NCI-H526 (cell line): Measurements from ENCODE around the gene CAST.
"Not testable (repeated sequence)": the region's sequence is repeated elsewhere in the genome, so short reads cannot be mapped to it uniquely, and the experiment has no call there.

Source experiments
- DNase-seq, 2 experiments: peaks; one replicate each; lab custom pipeline; 2025; lab: John Stamatoyannopoulos, UW

Gene CAST

DNA sequence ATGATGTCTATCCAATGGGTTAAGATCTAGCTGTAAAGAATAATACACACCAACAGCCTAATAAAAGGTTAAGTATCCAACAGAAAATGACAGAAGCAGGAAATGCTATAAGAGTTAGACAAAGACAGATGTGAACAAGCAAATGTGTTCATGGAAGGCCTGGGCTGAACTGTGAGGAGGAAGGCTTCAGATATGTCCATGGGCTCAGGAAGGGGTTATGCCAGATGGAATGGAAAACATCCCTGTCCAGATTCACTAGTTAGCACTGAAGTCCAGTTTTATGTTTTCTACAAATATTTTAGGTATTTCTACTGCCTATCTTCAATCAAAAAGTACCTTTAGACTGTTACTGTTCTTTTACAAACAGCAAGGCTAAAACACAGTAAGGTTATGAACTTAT, 118.5 kb downstream of the CAST start:
- DNase-seq, result no peak

GRCh38 chr5:96781031-96781971, 119.1 kb downstream of the CAST start:
- DNase-seq, result no peak

- no peak for DNase-seq
Measured at GRCh38 chr5:96783326-96783725, 121.2 kb downstream of the CAST start.

DNA sequence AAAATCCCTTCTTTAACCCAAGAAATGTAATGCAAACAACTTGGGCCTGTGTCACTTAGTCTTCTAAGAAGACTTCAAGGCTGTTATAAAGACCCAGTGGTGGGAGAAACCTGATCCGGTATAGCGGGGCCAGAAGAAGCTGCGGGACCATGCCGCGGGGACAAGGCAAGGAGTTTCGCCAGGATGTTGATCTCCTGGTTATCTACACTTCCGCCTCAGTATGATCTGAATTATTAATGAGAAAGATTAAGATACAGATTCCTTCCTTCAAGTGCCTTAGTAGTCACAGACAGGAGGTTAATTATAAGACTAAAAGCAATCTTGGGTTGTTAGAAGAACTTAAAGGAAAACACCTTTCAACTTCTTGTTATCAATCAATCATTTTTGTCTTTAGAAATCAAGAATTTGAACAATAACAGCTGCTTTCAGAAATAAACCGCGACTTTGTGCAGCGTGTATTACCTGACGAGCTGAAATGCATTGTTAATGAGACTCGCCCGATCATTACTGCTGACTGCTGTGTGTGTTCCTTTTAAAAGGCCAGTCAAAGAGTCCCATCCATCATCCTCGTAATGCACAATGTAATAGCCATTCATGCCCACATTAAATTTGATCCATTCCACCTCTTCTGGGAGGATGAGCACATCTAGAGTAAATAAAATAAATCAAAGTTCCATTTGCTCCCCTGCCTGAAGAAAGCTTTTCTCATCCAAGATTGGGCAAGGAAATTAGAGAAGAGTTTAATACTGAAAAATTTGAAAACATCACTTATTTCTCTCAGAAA, 123.3 kb downstream of the CAST start:
- no peak for DNase-seq

- no peak for DNase-seq
Measured at GRCh38 chr5:96788112-96788749, 126.1 kb downstream of the CAST start.

DNA sequence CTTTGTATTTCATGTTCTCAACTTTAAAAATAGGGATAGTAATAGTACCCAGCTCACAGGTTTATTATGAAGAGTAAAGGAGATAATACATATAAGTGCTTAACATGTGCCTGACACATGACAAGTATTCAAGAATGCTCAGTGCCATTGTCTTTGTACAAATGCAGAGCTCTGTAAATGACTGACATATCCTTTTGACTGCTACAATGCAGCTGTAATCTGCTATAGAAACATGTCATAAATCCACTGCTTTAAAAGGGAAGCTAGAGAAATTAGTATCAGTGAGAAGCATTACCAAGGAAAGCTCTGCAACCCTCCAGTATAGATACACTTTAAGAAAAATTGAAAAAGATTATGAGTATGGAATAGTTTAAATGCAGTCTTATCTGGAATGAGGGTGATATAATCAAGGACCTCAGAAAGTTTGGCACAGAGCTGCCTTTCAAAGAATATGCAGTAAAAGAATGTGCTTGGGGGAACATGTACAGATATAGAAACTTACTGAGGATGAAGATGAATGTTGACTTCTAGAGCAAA, 127.7 kb downstream of the CAST start:
- DNase-seq, result no peak

DNA sequence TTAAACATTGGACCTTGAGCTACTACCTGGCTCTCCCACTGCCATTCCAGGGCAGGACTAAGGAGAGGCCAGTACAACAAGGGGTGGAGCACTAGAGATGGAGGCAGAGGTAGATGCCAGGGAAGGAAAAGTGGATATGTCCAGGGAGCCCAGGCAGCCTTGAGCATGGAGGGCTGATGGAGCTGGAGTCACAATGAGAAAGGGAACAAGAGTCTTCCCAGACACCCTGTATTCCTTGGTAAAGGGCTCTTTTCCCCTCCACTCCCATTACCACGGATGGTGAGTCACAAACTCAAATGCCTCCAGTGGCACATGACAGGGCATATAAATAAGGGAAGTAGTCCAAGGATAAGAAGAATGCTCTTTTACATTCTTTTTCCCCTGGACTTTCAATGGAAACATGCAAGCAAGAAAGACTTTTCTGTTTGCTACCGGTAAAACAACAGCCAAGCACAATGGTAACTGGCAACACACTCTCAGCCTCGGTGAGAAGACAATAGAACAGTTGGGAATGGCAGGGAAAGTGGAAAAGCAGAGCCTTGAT, 128.9 kb downstream of the CAST start:
- no peak for DNase-seq

GRCh38 chr5:96794757-96795156, 132.6 kb downstream of the CAST start:
- no peak for DNase-seq

DNA sequence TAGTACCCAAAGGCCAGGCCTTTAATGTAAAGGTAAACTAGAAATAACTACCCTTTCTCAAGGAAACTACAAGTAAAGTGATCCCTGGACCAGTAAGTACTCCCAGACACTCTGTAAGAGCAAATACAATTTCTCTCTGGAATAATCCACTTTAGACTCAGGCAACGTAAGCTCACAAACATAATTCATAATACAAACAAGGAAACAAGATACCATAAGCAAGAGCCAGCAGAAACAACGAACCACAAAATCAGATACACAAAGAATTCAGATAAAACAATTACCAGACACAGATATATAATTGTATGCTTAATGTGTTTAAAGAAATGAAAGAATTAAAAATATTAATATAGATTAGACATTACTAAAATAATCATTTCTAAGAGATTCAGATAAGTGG, 133.4 kb downstream of the CAST start:
- no peak for DNase-seq

GRCh38 chr5:96796434-96796833, 134.3 kb downstream of the CAST start:
- no peak for DNase-seq

GRCh38 chr5:96801718-96802117, 139.5 kb downstream of the CAST start:
- DNase-seq, result not testable (repeated sequence)

DNA sequence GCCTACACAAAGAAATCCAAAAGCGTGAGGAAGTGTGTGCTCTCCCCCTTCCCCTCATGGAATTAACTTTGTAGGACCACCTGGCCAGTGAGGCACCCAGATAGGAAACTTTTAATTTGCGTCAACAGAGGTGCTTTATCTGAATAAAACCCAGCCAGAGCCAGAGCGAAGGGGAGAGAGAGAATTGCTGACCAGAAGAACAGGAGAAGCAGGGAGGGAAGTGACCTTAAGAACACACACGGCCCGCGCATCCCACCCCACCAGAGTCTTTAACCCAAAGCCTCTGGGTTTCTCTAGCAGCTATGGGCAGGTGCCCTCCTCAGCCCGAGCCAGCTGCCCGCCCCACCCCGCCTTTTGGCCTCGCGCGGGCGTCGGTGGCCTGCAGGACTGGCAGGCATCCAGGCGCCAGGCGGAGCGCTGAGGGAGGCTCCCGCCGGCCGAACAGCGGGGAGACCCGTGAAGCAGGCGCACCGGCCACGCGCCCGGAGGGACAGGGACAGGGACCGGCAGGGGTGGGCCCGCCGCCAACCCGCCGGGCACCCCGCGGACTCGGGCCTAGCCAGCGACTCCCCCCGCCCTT, 145.0 kb downstream of the CAST start:
- peak in 1 of 2 experiments; percentile 60 for DNase-seq

GRCh38 chr5:96808541-96808828, 146.3 kb downstream of the CAST start:
- DNase-seq, result no peak

DNA sequence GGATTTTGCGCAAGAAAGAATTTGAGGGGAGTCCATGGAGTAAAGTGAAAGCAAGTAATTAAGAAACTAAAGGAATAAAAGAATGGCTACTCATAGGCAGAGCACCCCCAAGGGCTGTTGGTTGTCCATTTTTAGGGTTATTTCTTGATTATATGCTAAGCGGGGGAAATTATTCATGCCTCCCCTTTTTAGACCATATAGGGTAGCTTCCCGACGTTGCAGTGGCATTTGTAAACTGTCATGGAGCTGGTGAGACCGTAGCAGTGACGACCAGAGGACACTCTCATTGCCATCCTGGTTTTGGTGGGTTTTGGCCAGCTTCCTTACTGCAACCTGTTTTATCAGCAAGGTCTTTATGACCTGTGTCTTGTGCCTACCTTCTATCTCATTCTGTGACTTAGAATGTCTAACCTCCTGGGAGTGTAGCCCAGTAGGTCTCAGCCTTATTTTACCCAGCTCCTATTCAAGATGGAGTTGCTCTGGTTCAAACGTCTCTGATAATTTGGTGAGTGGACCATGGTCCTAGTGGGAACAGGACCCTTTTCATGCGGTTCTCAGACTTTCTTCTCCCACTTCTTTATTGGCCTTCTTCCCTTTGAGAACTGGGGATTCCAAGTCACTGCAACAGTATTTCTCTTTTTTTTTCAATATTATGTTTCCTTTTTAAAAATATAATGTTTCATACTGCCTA, 146.8 kb downstream of the CAST start:
- DNase-seq, result no peak

DNA sequence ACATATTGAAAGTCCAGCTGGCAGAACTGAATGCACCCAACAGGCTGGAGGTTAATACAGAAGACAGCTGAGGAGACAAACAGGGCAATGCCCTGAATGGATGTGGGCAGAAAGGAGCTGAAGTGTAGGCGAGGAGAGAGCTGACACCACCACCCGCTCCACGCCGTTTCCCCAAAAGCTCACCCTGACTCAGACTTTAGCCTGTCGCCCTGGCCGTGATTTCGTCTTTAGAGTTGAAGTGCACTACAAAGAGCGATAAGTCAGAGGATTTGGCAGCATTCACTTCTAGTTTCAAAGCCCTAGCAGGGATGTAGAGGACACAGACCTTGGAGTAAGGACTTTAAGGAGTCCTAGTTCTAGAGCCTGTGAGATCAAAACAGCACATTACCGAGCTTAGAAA, 147.7 kb downstream of the CAST start:
- DNase-seq, result no peak

DNA sequence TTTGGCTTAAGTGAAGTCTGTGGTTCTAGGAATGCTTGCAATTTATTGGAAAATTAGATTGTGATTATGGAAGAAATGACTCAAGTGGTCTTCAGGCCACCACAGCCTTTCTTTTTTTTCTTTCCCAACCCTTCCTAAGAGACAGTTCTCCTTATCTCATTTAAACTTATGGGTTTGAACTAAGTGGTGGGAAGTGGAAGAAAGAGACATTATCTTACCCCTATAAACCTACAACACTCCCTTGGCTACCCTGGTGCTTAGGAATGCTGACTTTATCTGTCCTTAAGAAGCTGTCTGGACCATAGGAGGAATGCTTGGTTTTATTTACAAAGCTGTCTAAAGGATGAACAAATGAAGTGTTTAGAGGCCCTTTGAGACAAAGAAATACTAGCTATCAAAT, 150.7 kb downstream of the CAST start:
- DNase-seq, result no peak

- DNase-seq, result no peak
Measured at GRCh38 chr5:96814041-96814440, 151.9 kb downstream of the CAST start.

DNA sequence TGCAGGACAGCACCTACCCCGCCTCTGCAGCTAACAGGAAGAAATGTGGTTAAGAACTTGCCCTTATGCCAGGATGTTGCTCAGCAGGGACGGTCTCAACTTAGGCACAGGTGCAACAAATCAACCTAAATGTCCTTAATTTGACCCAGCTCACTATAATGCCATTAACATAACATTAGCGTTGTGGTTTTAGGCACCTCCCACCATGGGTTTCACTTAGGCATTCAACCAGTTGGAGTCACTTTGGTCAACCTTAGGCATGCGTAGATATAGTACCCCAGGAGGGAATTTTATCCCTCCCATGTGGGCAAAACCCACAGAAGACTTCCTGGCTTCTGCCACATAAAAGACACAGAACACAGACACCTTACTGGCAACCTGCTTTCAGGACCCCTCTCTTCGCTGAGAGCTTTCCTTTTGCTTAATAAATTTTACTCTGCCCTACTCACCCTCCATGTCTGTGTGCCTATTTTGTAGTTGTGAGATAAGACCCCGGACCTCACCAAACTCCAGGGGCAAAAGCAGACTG, 154.3 kb downstream of the CAST start:
- DNase-seq, result no peak

DNA sequence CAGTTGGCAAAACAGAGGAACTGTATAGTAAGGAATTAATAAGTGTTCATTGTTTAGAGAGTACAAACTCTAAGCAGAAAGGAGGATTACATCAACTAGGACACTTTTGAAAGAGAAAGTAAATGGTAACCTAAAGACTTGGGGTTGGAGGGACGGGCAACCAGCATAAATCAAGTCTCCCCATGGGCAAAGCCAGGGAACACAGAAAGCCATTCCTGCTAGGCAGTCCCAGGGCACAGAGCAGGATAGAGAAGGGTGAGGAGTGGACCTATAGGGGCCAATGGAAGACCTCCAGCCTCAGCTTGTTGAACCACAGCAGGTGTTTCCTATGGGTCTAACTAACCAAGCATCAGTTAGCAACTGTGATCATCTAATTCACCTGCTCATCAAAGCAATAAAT, 154.8 kb downstream of the CAST start:
- no peak for DNase-seq

DNA sequence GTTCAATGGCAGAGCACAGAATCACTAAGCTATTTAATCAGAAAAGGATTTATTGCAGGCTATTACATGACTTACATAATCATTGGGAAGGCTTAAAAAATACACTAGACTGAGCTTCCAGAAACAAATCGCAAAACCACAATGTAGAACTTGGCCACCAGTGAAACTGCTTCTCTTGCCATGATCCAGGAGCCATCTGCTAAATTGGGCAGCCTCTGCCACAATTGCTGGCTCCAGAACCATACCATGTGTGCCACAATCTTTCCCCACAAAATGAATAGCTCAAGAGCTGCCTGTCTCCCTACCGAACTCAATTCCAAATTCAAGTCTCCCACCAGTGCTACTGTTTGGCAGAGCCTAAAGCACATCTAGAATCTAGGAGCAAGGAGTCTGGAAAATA, 155.3 kb downstream of the CAST start:
- DNase-seq, result no peak
